Natural killer cell (primary cell): ENCODE measurements around the gene MYLK4. TPM values are rescaled to one million over a fixed set of nuclear protein-coding genes. Genes with fewer than 3 reads are reported as not detected.
A peak's percentile ranks its signal among the peaks of the same experiment; 100 is the strongest.

ENCODE experiments used
- ATAC-seq, 3 donors: fragments of 150-1000 bp in 2 of 3; fragments of 200-7000 bp in 1 of 3; cut with Tn5 transposase; 1 replicate in 1 of 3; 2 replicates in 2 of 3; pipeline ENCODE4 v1.10.0; 2021; ENCODE audit warnings: mild to moderate bottlenecking in 2 of 3, moderate library complexity in 2 of 3
- DNase-seq, 2 donors: peaks; one replicate each; pipeline versions ENCODE4 v3.0.0 to v3.0.0-alpha.2; 2013 to 2021; ENCODE audit warnings: mixed read lengths in 1 of 2
- H3K27ac ChIP-seq: one replicate; pipeline ENCODE4 v1.5.1; 2013; ENCODE audit warnings: mild to moderate bottlenecking, low read length
- H3K27me3 ChIP-seq: one replicate; pipeline ENCODE4 v1.6.1; 2013; ENCODE audit warnings: low read length; ENCODE audit not compliant: control insufficient read depth, insufficient read depth
- H3K36me3 ChIP-seq: one replicate; pipeline ENCODE4 v1.6.1; 2013; ENCODE audit warnings: low read length; ENCODE audit not compliant: control insufficient read depth, insufficient read depth
- H3K4me1 ChIP-seq: one replicate; pipeline ENCODE4 v1.6.1; 2013; ENCODE audit warnings: low read length; ENCODE audit not compliant: control insufficient read depth, insufficient read depth
- H3K4me3 ChIP-seq: one replicate; pipeline ENCODE4 v1.5.1; 2013; ENCODE audit warnings: low read length
- H3K9me3 ChIP-seq: one replicate; pipeline ENCODE4 v1.6.1; 2013; ENCODE audit warnings: low read length; ENCODE audit not compliant: control insufficient read depth, insufficient read depth
- H3K27ac Mint-ChIP-seq, 2 donors: one replicate each; pipeline ENCODE4 v1.8.0; 2022; ENCODE audit warnings: mild to moderate bottlenecking in 2 of 2, mixed read lengths in 2 of 2, moderate library complexity in 1 of 2
- H3K27me3 Mint-ChIP-seq, 2 donors: one replicate each; pipeline ENCODE4 v1.8.0; 2022; ENCODE audit warnings: low read depth in 2 of 2, mixed read lengths in 2 of 2
- H3K36me3 Mint-ChIP-seq: one replicate; pipeline ENCODE4 v1.8.0; 2022; ENCODE audit warnings: mixed read lengths
- H3K4me1 Mint-ChIP-seq, 2 donors: one replicate each; pipeline ENCODE4 v1.8.0; 2022; ENCODE audit warnings: mixed read lengths in 2 of 2
- H3K4me3 Mint-ChIP-seq: one replicate; pipeline ENCODE4 v1.8.0; 2022; ENCODE audit warnings: mild to moderate bottlenecking, moderate library complexity, mixed read lengths
- H3K9me3 Mint-ChIP-seq, 2 donors: one replicate each; pipeline ENCODE4 v1.8.0; 2022; ENCODE audit warnings: mixed read lengths in 2 of 2
- CTCF ChIP-seq: fragments of 200-600 bp; IDR thresholded peaks from one replicate; pipeline ENCODE4 v1.8.0; 2022; ENCODE audit warnings: antibody characterized with exemption
- WGBS: methylation state at CpG from one replicate; pipeline ENCODE4 v1.1.7; 2013; ENCODE audit warnings: missing lambda C conversion rate; ENCODE audit not compliant: insufficient coverage; 5-methylcytosine and 5-hydroxymethylcytosine counted together
- intact Hi-C: fragments of 100-400 bp; cut with micrococcal nuclease; formaldehyde crosslinking; loops from one replicate; pipeline ENCODE4 v1.14.2; 2022
- total RNA-seq, 4 donors: library from RNA; stranded (reverse); fragments of 120-200 nt in 1 of 4; gene quantifications; one replicate each; pipeline versions ENCODE4 v1.2.3 to v1.2.4, GENCODE V29; 2013 to 2022

The MYLK4 gene
- total RNA-seq, 3 donors from 2014 or later (not counting 1 experiment from before 2014, with no cell fraction given), result 0.45 to 1.1 (median 0.88) TPM

- intact Hi-C loops, result no loop called here
- H3K4me1 ChIP-seq, result peaks cover 3% of the 10 kb centered on the region
- H3K27me3 ChIP-seq, result no peaks in the 10 kb centered on the region
- Mint-ChIP-seq H3K27me3 (peaks cover 27 to 46% of the 10 kb centered on the region in 2 donors), H3K36me3 (no peaks in the 10 kb centered on the region), H3K4me1 (peaks cover 11 to 17% of the 10 kb centered on the region in 2 donors), H3K27ac (no peak overlapping the region), H3K4me3 (no peak overlapping the region), H3K9me3 (no peaks in the 10 kb centered on the region)
- no peaks in the 10 kb centered on the region for H3K9me3 ChIP-seq
- 0% methylated on average over 2 of the region's 3 CpGs for WGBS
- no peak for ATAC-seq
- DNase-seq, result no peak
- H3K4me3 ChIP-seq, result no peak overlapping the region
- TF ChIP-seq CTCF, result no peak
- no peaks in the 10 kb centered on the region for H3K36me3 ChIP-seq
- H3K27ac ChIP-seq, result no peak overlapping the region
Observed at GRCh38 chr6:2751871-2752270, 1.1 kb upstream of the MYLK4 start.

GRCh38 chr6:2749969-2750600 lies 637 bp downstream of the MYLK4 start:
- no peaks in the 10 kb centered on the region for H3K9me3 ChIP-seq
- 14% methylated on average over 8 of the region's 11 CpGs for WGBS
- Mint-ChIP-seq H3K4me3 (no peak overlapping the region), H3K4me1 (peaks cover 11 to 17% of the 10 kb centered on the region in 2 donors), H3K27me3 (peaks cover 13 to 29% of the 10 kb centered on the region in 2 donors), H3K27ac (peak overlapping the region in 1 of 2 donors; percentile 24), H3K9me3 (no peaks in the 10 kb centered on the region), H3K36me3 (no peaks in the 10 kb centered on the region)
- DNase-seq (peak; percentile 46 to 82), ATAC-seq (peak; percentile 71 to 81 (median 76))
- intact Hi-C loops, result loop anchor here (1.0 kb wide), 1 partner anchor 1154 kb away; no protein-coding TSS in a partner anchor
- H3K36me3 ChIP-seq, result no peaks in the 10 kb centered on the region
- TF ChIP-seq CTCF, result peak; percentile 94
- peaks cover 3% of the 10 kb centered on the region for H3K4me1 ChIP-seq
- no peak overlapping the region for H3K27ac ChIP-seq
- H3K27me3 ChIP-seq, result no peaks in the 10 kb centered on the region
- H3K4me3 ChIP-seq, result no peak overlapping the region

- DNase-seq, result no peak
- no peak overlapping the region for H3K27ac ChIP-seq
- no peaks in the 10 kb centered on the region for H3K9me3 Mint-ChIP-seq
- H3K4me1 ChIP-seq, result peaks cover 3% of the 10 kb centered on the region
- no peak for ATAC-seq
- TF ChIP-seq CTCF, result no peak
- H3K4me1 Mint-ChIP-seq, result peaks cover 7 to 11% of the 10 kb centered on the region in 2 donors
- no peaks in the 10 kb centered on the region for H3K27me3 ChIP-seq
- no peaks in the 10 kb centered on the region for H3K36me3 ChIP-seq
- H3K4me3 ChIP-seq, result no peak overlapping the region
- H3K27ac Mint-ChIP-seq, result no peak overlapping the region
- no peak overlapping the region for H3K4me3 Mint-ChIP-seq
- no peaks in the 10 kb centered on the region for H3K9me3 ChIP-seq
- H3K36me3 Mint-ChIP-seq, result no peaks in the 10 kb centered on the region
- H3K27me3 Mint-ChIP-seq, result peaks cover 10 to 29% of the 10 kb centered on the region in 2 donors
- 77% methylated on average over 8 of the region's 8 CpGs for WGBS
- intact Hi-C loops, result no loop called here
Observed at GRCh38 chr6:2748183-2748582, 2.5 kb downstream of the MYLK4 start.
